ENCODE results near the gene IL1RAPL1.
"Not testable (repeated sequence)": the region's sequence is repeated elsewhere in the genome, so short reads cannot be mapped to it uniquely, and the experiment has no call there.

The IL1RAPL1 gene

DNA sequence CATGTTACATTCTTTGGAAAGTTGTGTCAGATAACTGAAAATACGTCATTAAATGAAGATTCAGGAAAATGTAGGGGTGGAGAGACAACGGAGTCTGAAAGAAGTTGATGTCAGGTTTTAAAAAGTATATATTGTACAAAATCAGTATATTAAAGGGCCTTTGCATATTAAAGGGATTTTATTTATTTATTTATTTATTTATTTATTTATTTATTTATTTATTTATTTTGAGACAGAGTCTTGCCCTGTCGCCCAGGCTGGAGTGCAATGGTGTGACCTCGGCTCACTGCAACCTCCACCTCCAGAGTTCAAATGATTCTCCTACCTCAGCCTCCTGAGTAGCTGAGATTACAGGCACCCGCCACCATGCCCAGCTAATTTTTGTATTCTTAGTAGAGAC is 213.4 kb downstream of the IL1RAPL1 start:
- not testable (repeated sequence) for DNase-seq

DNA sequence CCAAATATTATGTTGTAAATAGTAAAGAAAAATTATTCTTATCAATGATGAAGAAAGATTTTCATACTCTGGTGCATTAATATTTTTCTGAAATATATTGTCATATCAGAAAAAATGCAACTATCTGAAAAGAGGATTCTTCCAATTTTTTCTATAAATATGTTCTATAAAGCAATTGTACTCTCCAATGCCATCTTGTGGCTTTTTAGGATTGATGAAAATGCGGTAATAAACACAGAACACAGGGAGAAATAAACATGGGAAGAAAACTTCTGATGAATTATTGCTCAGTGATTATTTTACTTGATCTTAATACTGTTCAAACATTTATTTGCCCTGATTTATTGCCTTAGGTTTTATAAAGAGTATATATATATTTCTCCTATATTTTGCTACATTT is 215.4 kb downstream of the IL1RAPL1 start:
- no peak for DNase-seq

DNA sequence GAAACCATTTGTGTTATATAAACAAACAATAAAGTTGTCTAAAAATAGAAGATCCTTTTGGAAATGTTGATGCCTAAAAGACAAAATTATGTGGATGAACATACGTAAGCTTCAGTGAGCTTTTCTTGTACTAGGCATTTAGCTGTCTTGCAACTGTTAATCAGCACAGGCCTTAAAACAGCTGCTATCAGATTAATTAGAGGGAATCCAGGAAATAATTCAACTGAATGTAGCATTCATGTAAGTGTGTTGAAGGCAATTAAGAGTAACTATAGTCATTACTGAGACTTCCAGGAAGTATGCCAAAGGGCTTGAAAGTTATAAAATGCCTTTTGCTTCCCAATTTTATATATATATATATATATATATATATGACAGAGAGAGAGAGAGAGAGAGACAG is 248.7 kb downstream of the IL1RAPL1 start:
- no peak for DNase-seq

- no peak for DNase-seq
Observed at GRCh38 chrX:28843817-28844216, 256.6 kb downstream of the IL1RAPL1 start.

- DNase-seq, result no peak
Observed at GRCh38 chrX:28847423-28847822, 260.2 kb downstream of the IL1RAPL1 start.

GRCh38 chrX:28848707-28849106 is 261.5 kb downstream of the IL1RAPL1 start:
- no peak for DNase-seq

- DNase-seq, result no peak
Observed at GRCh38 chrX:28850955-28851354, 263.7 kb downstream of the IL1RAPL1 start.

- DNase-seq, result no peak
Observed at GRCh38 chrX:28851871-28852270, 264.6 kb downstream of the IL1RAPL1 start.

GRCh38 chrX:28854637-28855036 is 267.4 kb downstream of the IL1RAPL1 start:
- no peak for DNase-seq

DNA sequence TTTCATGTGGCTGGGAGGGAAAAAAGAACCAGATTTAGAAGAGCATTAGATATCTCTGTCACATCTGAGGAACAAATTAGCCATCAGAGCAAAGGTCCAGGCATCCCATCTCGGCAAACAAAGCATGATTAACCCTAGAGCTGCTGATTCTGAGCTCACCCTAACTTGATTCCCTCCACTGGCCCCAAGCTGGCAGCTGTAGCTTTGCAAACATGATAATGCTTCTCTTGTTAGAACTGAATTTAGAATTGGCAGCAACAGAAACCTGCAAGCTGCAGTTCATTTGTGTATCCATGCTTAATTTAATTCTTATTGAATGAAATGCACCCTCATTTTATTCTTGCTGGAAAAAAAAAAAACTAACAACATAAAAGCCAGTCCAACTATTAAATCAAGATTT is 289.2 kb downstream of the IL1RAPL1 start:
- no peak for DNase-seq

DNA sequence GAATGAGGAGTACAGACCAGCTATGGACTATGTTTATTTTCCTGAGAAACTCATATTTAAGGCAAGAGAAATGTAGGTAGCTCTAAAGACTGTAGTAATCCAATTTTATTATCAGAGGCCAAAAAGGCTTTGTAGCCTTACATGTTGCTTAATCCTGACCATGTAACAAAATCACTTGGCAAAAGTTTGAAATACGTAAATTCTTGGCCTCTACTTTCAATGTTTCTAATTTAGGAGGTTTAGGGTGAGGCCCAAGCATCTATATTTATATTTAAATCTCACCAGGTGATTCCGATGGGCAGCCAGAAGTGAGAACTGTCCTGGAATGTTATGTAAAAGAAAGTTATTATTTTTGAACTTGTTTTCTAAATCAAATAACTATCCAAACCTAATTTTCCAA is 289.7 kb downstream of the IL1RAPL1 start:
- DNase-seq, result no peak

DNA sequence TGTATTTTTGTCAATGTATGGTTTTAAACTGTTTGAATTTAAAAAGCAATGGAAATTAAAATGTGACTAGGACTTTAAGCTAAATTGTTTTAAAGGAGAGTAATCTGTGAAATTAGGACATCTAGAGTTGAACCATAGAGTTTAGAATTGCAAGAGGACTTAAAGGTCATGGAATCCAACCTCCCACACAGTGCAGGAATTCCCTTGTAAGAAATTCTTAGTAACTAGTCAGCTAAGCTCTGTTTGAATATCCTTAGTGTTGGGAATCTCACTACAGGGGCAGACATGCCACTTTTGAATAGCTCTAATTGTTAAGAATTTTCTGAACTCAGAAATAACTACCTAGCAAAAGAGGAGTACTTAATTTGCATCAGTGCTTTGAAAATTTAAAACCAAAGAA is 292.9 kb downstream of the IL1RAPL1 start:
- DNase-seq, result no peak

- DNase-seq, result no peak
Observed at GRCh38 chrX:28884823-28885222, 297.6 kb downstream of the IL1RAPL1 start.

DNA sequence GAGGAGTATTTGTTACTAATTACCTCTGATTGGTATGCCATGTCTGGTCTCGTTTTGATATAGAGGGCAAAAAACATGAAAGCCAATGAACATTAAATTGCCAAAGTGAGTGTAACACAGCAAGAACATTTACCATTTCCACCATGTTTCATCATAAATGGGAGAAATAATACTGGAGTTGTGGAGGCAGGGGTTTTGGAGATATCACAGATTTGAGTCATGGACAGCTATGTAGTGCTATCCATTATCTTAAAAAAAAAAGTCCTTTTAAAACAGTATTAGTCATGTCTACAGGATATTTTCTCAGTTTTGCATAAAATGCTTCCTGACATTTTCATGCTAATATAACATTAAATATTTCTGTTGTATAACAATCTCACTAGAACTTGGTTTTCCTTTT is 301.2 kb downstream of the IL1RAPL1 start:
- no peak for DNase-seq

DNA sequence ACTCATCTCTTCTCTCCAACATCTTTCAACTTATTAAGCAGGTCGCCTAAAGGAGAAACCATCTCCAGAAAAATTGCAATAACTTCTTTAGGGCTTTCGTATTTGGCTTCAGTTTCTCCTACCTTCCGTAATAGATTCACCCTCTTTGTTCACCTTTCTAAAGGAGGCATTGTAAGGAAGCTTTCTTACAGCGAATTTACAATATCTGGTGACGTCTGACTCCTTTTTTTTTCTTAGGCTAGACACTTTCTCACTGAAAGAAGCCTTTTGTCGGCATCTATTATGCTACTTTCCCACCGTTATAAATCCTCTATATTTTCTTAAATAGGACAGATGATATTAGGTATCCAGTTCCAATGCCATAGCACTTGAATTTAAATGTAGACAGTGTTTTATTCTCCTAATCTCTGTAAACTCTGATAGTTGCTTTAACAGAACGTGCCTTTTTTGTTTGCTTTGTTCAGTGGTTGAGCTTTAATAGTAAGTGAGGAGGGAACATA is 302.4 kb downstream of the IL1RAPL1 start:
- no peak for DNase-seq

- no peak for DNase-seq
Observed at GRCh38 chrX:28901637-28902036, 314.4 kb downstream of the IL1RAPL1 start.

DNA sequence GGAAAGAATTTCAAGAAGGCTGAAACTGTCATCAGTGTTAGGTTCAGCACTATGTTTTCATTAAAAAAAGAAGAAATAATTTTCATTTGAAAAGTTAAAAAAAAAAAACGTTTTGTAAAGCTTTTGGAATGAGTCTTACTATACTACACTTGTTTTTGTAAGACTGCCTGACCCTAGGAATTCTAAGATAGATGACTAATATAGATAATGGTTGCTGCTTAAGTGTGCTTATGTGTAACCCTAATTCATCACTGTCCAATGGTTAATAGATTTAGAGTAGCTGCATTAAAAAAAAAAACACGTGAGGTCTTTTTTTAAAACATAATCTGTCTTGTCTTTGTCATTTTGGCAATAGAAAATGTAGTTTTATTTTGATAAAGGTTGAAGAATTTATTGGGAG is 323.2 kb downstream of the IL1RAPL1 start:
- DNase-seq, result no peak

DNA sequence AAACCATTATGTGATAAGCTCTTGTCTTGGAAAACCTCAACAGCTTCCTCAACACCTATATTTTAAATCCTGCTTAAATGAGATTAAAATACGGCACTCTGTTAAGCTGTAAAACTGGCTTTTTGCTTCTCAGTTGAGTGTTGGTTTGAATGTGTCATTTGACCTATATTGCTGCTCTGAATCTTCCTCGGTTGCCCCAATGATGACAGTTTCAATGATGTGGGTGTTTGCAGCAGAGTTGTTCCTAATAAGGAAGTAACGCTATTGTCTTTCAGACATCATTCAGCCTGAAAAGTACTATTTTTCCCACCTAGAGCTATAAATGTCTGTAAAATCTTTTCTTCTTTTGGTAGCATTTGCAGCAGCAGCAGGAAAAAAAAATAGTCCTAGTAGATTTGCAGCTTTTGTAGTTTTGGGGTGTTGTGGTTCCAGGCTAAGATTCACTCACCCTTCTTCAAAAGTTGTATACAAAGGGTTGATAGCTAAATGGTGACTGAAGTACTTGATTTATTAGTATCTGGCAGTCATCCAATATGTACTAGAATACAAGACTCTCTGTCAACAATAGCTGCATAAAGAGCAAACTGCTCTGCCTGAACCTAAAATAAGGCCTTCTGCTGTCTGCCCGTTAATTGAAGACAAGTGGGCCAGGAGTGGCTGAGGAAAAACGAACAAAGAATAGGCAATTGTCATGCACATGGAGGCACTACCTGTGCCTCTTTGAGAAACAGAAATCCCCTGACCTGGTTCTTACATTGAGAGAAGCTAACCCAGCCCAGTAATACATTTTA is 333.1 kb downstream of the IL1RAPL1 start:
- DNase-seq, result no peak

DNA sequence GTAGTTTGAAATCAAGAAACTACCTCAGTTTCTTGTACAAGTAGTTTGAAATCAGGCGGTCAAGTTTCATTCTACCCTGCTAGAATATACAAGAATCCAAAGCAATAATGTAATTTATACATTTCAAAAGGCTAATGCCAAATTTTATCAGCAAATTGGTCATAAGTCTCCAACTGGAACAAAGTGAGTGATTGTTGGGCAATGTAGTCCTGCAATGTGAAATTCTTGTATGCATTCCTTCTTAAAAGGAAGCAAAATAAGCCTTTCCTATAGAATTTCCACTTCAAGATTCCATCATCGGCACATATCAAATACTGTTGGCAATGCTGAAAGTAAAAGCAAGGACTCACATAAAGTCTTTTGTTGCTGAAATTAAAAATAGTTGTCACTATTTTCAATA is 334.9 kb downstream of the IL1RAPL1 start:
- no peak for DNase-seq

GRCh38 chrX:28946846-28947245 is 359.6 kb downstream of the IL1RAPL1 start:
- no peak for DNase-seq

DNA sequence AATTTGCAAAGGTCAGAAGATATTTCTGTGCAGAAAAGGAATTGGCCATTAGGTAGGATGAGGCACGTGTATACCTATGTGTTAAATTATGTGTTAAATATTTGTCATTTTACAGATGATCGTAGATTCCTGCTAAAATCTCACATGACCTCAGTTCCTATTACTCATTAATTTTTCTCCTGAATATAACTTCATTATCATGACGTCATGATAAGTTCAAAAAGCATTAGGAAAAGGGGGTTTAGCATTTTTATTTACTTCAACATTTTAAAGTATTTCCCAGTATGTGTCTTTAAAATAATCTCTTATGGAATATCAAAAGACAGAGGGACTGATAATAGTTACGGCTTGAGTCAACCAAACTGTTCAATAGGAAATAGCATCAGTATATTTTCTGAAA is 372.8 kb downstream of the IL1RAPL1 start:
- DNase-seq, result no peak

DNA sequence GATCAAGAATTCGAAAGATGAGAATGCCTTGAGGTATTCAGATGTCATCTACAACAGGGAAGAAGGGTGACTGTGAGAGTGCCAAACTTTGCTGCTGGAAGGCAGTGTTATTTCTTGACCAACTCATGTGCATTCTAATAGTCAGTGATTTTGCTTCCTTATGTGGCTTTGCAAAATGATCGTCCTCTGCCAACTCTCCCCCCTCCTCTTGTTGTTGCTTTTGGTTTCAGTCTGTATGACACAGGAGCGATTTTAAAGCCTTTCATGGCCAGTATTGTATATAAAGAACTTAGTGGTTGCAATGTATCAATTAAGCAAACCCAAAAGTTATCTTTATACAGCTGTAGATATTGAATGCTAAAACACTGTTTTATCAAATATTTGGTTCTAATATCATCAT is 379.1 kb downstream of the IL1RAPL1 start:
- DNase-seq, result no peak

DNA sequence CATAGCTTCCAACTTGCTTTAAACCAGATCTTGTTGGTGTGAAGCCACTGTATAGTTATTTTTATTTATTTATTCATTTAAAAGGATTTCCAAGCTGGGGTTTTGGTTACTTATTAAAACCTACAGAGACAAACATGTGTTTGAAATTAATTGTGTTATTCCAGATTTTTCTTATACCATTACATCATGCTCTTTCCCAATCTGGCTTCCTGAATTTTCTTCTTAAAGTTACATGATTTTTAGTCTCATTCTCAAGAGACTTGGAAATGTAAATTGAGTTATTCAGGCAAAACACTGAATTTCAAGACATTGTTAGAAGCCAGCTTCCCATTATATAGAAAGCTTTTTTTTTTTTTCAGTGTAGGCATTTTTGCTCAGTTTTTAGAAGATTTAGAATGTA is 381.9 kb downstream of the IL1RAPL1 start:
- DNase-seq, result no peak

DNA sequence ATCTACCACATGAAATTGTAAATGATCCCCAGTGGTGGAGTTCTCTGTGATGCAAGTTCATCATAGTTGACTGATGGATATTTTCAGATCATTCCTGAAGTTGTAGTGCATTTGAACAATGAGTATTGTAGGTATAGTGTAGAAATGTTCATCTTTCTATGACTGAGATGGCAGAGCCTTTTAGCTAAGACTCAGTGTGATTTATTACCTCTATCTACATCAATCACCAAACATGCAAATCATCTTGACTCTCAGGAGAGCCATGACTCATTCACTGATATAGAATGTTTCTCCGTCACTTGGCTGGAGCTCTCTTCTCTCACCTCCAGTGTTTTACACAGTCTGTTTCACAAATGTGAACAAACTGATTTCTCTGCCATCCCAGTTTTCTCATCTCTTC is 392.6 kb downstream of the IL1RAPL1 start:
- no peak for DNase-seq

- DNase-seq, result no peak
Observed at GRCh38 chrX:28981952-28982351, 394.7 kb downstream of the IL1RAPL1 start.
